HL-60/S4 treated with retinoic acid at 250 ng/mL for 4 days and 3 days (cell line): ENCODE results near the gene DOCK1.
"Not testable (repeated sequence)": the region's sequence is repeated elsewhere in the genome, so short reads cannot be mapped to it uniquely, and the experiment has no call there.

ENCODE experiments used
- in situ Hi-C: fragments of 300-500 bp; cut with MboI; formaldehyde crosslinking; loops from 2 replicates; pipeline ENCODE4 v1.7.0; 2022; ENCODE audit warnings: low sequenced_read_pairs

Gene DOCK1

GRCh38 chr10:126924180-126924914, 19.1 kb downstream of the DOCK1 start:
- in situ Hi-C loops = no loop called here

- in situ Hi-C loops = no loop called here
Measured at GRCh38 chr10:126924915-126925300, 19.7 kb downstream of the DOCK1 start.

DNA sequence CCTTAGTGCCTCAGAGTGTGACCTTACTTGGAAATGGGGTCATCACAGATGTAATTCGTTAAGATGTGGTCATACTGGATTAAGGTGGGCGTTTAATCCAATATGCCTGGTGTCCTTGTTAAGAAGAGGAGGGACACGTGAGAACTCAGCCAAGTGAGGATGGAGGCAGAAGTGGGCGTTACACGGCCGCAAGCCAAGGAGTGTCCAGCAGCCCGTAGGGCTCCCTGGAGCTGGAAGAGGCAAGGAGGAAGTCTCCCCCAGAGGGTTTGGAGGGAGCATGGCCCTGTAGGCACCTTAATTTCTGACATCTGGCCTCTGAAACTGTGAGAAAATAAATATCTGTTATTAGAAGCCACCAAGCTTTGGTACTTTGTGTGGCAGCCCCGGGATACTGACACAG, 21.3 kb downstream of the DOCK1 start:
- in situ Hi-C loops = no loop called here

DNA sequence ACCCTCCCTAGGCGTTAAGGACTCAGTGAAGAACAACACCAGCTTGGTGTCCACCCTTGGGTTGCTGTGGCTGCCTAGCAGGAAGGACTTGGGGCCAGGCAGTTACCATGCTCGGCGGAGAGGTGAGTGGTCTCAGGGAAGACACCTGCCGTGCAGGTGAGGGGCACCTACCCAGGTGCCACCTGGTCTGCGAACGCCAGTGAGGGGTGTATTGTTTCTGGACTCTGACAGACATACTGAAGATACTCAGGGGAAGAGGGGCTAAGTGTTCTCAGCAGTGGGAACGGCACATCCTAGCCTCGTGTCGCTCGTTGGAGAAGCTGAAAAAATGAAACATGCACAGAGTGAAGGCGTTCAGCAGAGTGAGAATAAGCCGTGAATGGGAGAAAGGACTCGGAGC, 22.6 kb downstream of the DOCK1 start:
- in situ Hi-C loops = no loop called here

DNA sequence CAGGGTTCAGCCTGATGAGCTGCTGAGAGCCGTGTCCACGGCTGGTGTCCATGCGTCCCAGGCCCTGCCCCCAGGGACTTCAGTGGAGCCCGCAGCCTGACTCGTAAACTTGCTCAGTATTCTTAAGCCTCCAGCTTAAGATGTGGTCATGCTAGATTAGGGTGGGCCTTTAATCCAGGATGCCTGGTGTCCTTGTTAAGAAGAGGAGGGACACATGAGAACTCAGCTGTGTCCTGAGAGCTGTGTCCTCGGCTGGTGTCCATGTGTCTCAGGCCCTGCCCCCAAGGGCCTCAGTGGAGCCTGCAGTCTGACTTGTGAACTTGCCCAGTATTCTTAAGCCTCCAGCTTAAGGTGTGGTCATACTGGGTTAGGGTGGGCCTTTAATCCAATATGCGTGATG, 23.0 kb downstream of the DOCK1 start:
- in situ Hi-C loops = no loop called here

DNA sequence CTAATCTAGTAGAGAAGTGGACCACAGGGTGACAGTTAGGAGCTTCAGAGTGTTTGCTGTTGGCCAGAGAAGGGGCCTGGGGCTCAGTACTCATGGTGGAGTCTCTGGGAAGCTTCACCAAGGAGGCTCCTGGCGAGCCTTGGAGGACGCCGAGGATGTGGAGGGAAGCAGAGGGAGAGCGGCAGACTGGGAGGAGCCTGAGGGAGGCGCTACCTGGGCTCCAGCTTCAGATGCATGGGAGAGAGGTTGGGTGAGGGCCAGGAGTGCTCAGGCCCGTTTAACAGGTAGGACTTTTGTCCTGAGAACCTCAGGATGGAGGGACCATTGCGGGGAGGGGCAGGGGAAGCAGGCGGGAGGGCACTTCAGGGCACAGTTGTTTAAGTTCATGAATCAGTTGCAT, 24.2 kb downstream of the DOCK1 start:
- in situ Hi-C loops = no loop called here

GRCh38 chr10:126930131-126930882, 25.1 kb downstream of the DOCK1 start:
- in situ Hi-C loops = no loop called here

DNA sequence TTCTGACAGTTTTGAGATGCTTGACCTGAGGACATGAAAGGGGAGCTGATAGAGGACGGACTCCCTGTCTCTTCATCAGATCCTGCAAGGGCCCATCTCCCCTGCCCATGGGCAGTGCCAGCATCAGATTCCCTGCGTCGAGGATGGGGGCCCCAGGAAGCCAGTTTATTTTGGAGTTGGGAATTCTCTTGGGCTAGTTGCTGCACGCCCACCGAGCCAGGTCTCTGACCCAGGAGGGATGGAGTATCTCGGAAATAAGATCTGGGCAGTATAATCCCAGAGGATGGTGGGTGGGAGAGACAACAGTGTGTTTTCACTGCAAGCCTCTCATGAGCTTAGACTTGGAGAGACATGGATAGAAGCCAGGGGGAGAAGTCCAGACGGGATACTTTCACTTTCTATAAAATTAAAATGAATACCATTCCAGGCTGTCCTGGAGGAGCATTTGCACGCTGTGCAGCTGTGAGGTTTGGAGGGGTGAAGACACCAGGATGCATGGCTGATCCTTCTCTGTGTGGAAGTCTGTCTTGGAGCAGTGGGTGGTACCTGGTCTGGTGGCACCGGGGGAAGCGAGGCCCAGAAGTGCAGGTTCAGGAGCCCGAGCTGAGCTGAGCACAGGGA, 25.8 kb downstream of the DOCK1 start:
- in situ Hi-C loops = no loop called here

- in situ Hi-C loops = no loop called here
Measured at GRCh38 chr10:126931544-126931943, 26.3 kb downstream of the DOCK1 start.

DNA sequence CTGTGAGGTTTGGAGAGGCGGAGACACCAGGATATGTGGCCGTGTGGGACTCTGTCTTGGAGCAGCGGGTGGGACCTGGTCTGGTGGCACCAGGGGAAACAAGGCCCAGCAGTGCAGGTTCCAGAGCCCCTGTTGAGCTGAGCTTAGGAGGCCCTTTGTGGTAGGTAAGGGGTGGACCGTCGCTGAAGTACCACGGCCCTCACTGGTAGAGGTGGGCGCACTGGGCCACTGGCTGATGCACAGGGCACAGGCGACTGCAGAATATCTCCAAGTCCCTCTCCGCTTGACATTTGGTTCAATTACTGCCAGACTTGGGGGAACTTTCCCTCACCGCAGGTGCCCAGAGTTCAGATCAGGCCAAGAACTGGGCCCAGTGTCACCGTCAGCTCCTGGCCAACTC, 27.3 kb downstream of the DOCK1 start:
- in situ Hi-C loops = no loop called here

DNA sequence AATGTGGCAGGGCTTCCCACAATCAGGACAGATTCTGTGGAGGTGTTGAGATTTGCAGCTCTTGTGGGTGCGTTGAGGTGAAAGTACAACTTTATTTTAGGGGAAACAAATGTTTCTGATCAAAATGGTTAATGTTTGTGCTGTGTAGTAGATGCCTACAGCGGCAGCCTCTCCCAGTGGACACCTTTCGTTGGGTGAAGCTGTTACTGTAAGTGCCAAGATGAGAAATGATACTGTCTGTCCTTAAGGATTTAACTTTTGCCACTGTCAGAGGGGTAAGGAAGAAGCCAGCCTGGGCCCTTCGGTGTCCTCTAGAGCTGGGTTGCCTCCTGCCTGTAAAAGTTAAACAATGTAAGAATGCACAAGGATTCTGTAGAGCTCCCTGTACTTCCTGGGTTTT, 27.9 kb downstream of the DOCK1 start:
- in situ Hi-C loops = no loop called here

DNA sequence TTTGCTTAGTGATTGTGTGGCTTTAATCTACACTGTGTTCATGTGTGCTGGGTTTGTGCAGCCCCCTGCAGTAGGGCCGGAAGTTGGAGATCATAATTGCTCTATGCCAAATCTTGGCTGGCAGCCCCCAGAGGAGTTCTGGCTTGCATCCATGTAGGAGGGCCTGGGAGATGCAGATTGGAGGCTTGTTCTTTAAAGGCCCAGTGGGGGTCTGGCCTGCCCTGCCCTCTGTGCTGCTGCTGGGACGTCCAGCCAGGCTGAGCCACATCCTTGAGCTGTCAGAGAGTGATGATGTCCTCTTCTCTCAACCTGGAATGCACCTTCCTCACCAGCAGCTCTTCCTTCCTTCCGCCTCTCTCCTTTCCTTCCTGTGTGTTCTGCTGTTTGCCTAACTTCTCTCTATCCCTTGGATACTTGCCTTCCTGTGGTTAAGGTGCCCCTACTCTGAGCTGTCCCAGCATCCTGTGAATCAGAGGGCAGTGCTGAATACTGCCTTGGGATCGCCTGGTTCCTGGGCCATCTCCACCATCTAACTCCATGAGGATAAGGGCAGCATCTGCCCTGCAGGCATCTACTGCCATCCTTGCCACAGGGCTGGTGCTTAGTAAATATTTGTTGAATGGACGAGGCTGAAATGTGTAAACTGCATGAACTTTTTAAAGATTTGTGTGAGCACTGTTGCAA, 30.2 kb downstream of the DOCK1 start:
- in situ Hi-C loops = no loop called here

DNA sequence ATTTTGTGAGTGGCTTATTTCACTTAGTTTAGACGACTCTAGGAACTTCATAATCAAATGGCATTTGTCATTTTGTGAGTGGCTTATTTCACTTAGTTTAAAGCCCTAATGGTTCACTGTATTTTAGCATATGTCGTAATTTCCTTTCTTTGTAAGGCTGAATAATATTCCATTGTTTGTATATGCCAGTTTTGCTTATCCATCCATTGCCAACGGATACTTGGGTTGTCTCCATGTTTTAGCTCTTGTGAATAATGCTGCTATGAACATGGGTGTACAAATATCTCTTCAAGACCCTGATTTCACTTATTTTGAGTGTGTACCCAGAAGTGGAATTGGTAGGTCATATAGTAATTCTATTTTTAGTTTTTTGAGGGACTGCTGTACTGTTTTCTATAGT, 31.8 kb downstream of the DOCK1 start:
- in situ Hi-C loops = no loop called here

- in situ Hi-C loops = not testable (repeated sequence)
Measured at GRCh38 chr10:126938121-126938520, 32.9 kb downstream of the DOCK1 start.

- in situ Hi-C loops = no loop called here
Measured at GRCh38 chr10:126939706-126940105, 34.5 kb downstream of the DOCK1 start.

- in situ Hi-C loops = no loop called here
Measured at GRCh38 chr10:126940670-126941310, 35.6 kb downstream of the DOCK1 start.

DNA sequence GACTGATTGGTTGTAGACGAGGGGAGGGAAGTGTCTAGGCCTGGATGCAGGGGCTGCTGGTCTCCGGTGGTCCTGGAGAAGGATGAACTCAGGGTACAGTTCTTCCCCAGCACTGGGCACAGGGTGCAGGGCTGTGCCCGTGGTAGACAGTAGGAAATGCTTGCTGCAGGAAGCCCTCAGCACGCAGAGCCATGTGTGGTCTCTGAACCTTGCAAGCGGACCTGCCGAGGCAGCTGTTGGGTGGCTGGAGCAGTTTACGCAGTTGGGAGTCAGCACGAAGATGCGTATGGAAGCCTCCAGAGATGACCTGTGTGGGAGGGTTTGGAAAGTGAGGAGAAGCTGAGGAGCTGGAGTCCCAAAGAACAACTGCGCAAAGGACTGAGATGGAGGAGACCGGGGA, 39.0 kb downstream of the DOCK1 start:
- in situ Hi-C loops = no loop called here

GRCh38 chr10:126945351-126946030, 40.3 kb downstream of the DOCK1 start:
- in situ Hi-C loops = no loop called here

DNA sequence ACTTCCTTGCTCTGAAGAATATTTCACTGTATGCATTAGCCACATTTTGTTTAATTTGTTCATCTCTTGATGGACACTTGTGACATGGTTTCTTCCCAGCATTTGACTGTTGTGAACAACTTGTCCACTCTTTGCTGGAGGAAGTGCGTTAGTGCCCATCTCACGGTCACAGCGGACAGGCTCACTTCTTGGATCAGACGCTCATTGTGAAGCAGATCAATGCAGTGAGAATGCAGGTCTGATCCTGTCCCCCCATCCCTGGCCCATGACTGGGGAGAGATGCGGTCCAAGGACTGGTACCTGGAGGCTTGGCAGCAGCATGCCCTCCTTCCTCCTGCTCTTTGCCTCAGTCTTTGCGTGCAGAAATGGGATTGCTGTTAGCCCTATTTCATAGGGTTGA, 41.5 kb downstream of the DOCK1 start:
- in situ Hi-C loops = no loop called here

- in situ Hi-C loops = no loop called here
Measured at GRCh38 chr10:126948355-126949160, 43.3 kb downstream of the DOCK1 start.
